HEK293 (cell line): ENCODE measurements around the gene FGF9.

Experiments used
- AEBP2 ChIP-seq: fragments of 450-650 bp; formaldehyde crosslinking; IDR thresholded peaks from 2 replicates; pipeline ENCODE4 v1.5.1; 2016; ENCODE audit warnings: missing biosample characterization, missing genetic modification characterization, borderline replicate concordance
- ATF2 ChIP-seq: fragments of 450-650 bp; formaldehyde crosslinking; IDR thresholded peaks from 2 replicates; pipeline ENCODE4 v1.5.1; 2016; ENCODE audit warnings: missing biosample characterization, missing genetic modification characterization, low read depth
- GLI4 ChIP-seq: fragments of 450-650 bp; formaldehyde crosslinking; IDR thresholded peaks from 2 replicates; pipeline ENCODE4 v1.5.1; 2016; ENCODE audit warnings: missing biosample characterization, missing genetic modification characterization
- HOXA7 ChIP-seq: sonication (generic); formaldehyde crosslinking; IDR thresholded peaks from 2 replicates; pipeline ENCODE4 v1.8.1; 2022; ENCODE audit warnings: missing genetic modification reagents, borderline replicate concordance
- IKZF3 ChIP-seq: fragments of 450-650 bp; IDR thresholded peaks from 2 replicates; pipeline ENCODE4 v1.5.0; 2018; ENCODE audit warnings: missing biosample characterization, mild to moderate bottlenecking, missing genetic modification characterization, moderate library complexity
- KLF16 ChIP-seq: fragments of 450-650 bp; formaldehyde crosslinking; IDR thresholded peaks from 2 replicates; pipeline ENCODE4 v1.5.1; 2017; ENCODE audit warnings: missing biosample characterization, missing genetic modification characterization
- OVOL3 ChIP-seq: fragments of 450-650 bp; formaldehyde crosslinking; IDR thresholded peaks from 2 replicates; pipeline ENCODE4 v1.5.1; 2016; ENCODE audit warnings: missing biosample characterization, missing genetic modification characterization
- PRDM2 ChIP-seq: fragments of 450-650 bp; formaldehyde crosslinking; IDR thresholded peaks from 2 replicates; pipeline ENCODE4 v1.5.1; 2016; ENCODE audit warnings: missing biosample characterization, missing genetic modification characterization, borderline replicate concordance
- SALL2 ChIP-seq: fragments of 450-650 bp; formaldehyde crosslinking; IDR thresholded peaks from 2 replicates; pipeline ENCODE4 v1.5.0; 2017; ENCODE audit warnings: missing biosample characterization, mild to moderate bottlenecking, missing genetic modification characterization, borderline replicate concordance
- SCRT1 ChIP-seq: fragments of 450-650 bp; formaldehyde crosslinking; IDR thresholded peaks from 2 replicates; pipeline ENCODE4 v1.5.1; 2016; ENCODE audit warnings: missing biosample characterization, missing genetic modification characterization, borderline replicate concordance
- SP3 ChIP-seq: fragments of 450-650 bp; formaldehyde crosslinking; IDR thresholded peaks from 2 replicates; pipeline ENCODE4 v1.5.1; 2016; ENCODE audit warnings: missing biosample characterization, missing genetic modification characterization
- SP7 ChIP-seq: fragments of 450-650 bp; formaldehyde crosslinking; IDR thresholded peaks from 2 replicates; pipeline ENCODE4 v1.5.1; 2016; ENCODE audit warnings: missing biosample characterization, missing genetic modification characterization
- TSHZ1 ChIP-seq: fragments of 450-650 bp; formaldehyde crosslinking; IDR thresholded peaks from 2 replicates; pipeline ENCODE4 v1.5.1; 2016; ENCODE audit warnings: missing biosample characterization, missing genetic modification characterization, borderline replicate concordance
- ZBTB26 ChIP-seq: fragments of 450-650 bp; formaldehyde crosslinking; optimal IDR thresholded peaks from 2 replicates; pipeline ENCODE3; 2016; ENCODE audit warnings: missing biosample characterization, mild to moderate bottlenecking, missing genetic modification characterization
- ZFP69B ChIP-seq: fragments of 450-650 bp; formaldehyde crosslinking; IDR thresholded peaks from 2 replicates; pipeline ENCODE4 v1.5.1; 2016; ENCODE audit warnings: missing biosample characterization, missing genetic modification characterization
- ZIC2 ChIP-seq: fragments of 450-650 bp; formaldehyde crosslinking; IDR thresholded peaks from 2 replicates; pipeline ENCODE4 v1.5.1; 2016; ENCODE audit warnings: missing biosample characterization, missing genetic modification characterization
- ZNF184 ChIP-seq: fragments of 450-650 bp; IDR thresholded peaks from 2 replicates; pipeline ENCODE4 v1.5.1; 2018; ENCODE audit warnings: missing biosample characterization, mild to moderate bottlenecking, missing genetic modification characterization
- ZNF223 ChIP-seq: fragments of 450-650 bp; formaldehyde crosslinking; IDR thresholded peaks from 2 replicates; pipeline ENCODE4 v1.5.1; 2016; ENCODE audit warnings: missing biosample characterization, missing genetic modification characterization
- ZNF239 ChIP-seq: fragments of 450-650 bp; formaldehyde crosslinking; IDR thresholded peaks from 2 replicates; pipeline ENCODE4 v1.5.1; 2016; ENCODE audit warnings: missing biosample characterization, missing genetic modification characterization
- ZNF311 ChIP-seq: fragments of 450-650 bp; formaldehyde crosslinking; IDR thresholded peaks from 2 replicates; pipeline ENCODE4 v1.5.1; 2017; ENCODE audit warnings: missing biosample characterization, missing genetic modification characterization, borderline replicate concordance
- ZNF354C ChIP-seq: fragments of 450-650 bp; formaldehyde crosslinking; IDR thresholded peaks from 2 replicates; pipeline ENCODE4 v1.5.1; 2016; ENCODE audit warnings: missing biosample characterization, missing genetic modification characterization, low read depth, borderline replicate concordance
- ZNF398 ChIP-seq: fragments of 450-650 bp; formaldehyde crosslinking; IDR thresholded peaks from 2 replicates; pipeline ENCODE4 v1.5.1; 2017; ENCODE audit warnings: missing biosample characterization, missing genetic modification characterization
- ZNF660 ChIP-seq: fragments of 450-650 bp; IDR thresholded peaks from 2 replicates; pipeline ENCODE4 v1.5.1; 2018; ENCODE audit warnings: missing biosample characterization, mild to moderate bottlenecking, missing genetic modification characterization
- ZNF76 ChIP-seq: fragments of 450-650 bp; formaldehyde crosslinking; IDR thresholded peaks from 2 replicates; pipeline ENCODE4; 2016; ENCODE audit warnings: low read depth, missing biosample characterization, missing genetic modification characterization, borderline replicate concordance
- ZNF830 ChIP-seq: fragments of 450-650 bp; IDR thresholded peaks from 2 replicates; pipeline ENCODE4 v1.5.0; 2018; ENCODE audit warnings: missing biosample characterization, missing genetic modification characterization, low read depth, mild to moderate bottlenecking, moderate library complexity

The FGF9 gene

GRCh38 chr13:21637296-21637695 is 33.6 kb upstream of the FGF9 start (continued):
- TF ChIP-seq OVOL3 (tag by site-specific recombination) (no peak), ZNF830 (tag by site-specific recombination) (no peak), SP7 (peak; percentile 88), ZNF660 (tag by site-specific recombination) (no peak), HOXA7 (CRISPR knock-in tag) (no peak), IKZF3 (tag by site-specific recombination) (no peak), ZNF184 (tag by site-specific recombination) (no peak), ZNF398 (tag by site-specific recombination) (peak; percentile 27; the same call in 1 of the 2 replicates), ZNF239 (tag by site-specific recombination) (no peak), ZNF76 (tag by site-specific recombination) (no peak), PRDM2 (tag by site-specific recombination) (no peak), SCRT1 (tag by site-specific recombination) (no peak), ATF2 (no peak), AEBP2 (no peak), ZBTB26 (no peak), ZFP69B (0 out of 2 replicates have a peak, but pooled peaks have one; percentile 40), ZNF354C (tag by site-specific recombination) (no peak), ZIC2 (tag by site-specific recombination) (no peak), ZNF223 (tag by site-specific recombination) (no peak), SALL2 (tag by site-specific recombination) (no peak), SP3 (tag by site-specific recombination) (no peak), GLI4 (tag by site-specific recombination) (no peak), KLF16 (no peak), TSHZ1 (tag by site-specific recombination) (no peak), ZNF311 (tag by site-specific recombination) (no peak)
